H9 (cell line): ENCODE results near the gene POU5F1. TPM values are rescaled to one million over a fixed set of nuclear protein-coding genes. Genes with fewer than 3 reads are reported as not detected.
"Not testable (repeated sequence)": the region's sequence is repeated elsewhere in the genome, so short reads cannot be mapped to it uniquely, and the experiment has no call there.

Source experiments
- DNase-seq: peaks from one replicate; pipeline ENCODE4 v3.0.0-alpha.2; 2017
- H2AFZ ChIP-seq: one replicate; pipeline ENCODE4 v1.6.1; 2013; ENCODE audit warnings: mild to moderate bottlenecking, low read length, control low read depth, moderate library complexity
- H2AK5ac ChIP-seq: 2 replicates; pipeline ENCODE4 v1.6.1; 2013; ENCODE audit warnings: low read length, control low read depth, mixed read lengths; ENCODE audit not compliant: insufficient read length
- H2BK120ac ChIP-seq: one replicate; pipeline ENCODE4 v1.6.1; 2013; ENCODE audit warnings: low read depth, mild to moderate bottlenecking, low read length, control low read depth, inconsistent platforms; ENCODE audit not compliant: poor library complexity, severe bottlenecking
- H2BK12ac ChIP-seq: 2 replicates; pipeline ENCODE4 v1.6.1; 2013; ENCODE audit warnings: low read length, control low read depth, mixed read lengths, low read depth; ENCODE audit not compliant: insufficient read length
- H2BK15ac ChIP-seq: 2 replicates; pipeline ENCODE4 v1.6.1; 2013; ENCODE audit warnings: low read depth, low read length, control low read depth
- H2BK20ac ChIP-seq: one replicate; pipeline ENCODE4 v1.6.1; 2013; ENCODE audit warnings: low read depth, mild to moderate bottlenecking, low read length, control low read depth, inconsistent platforms; ENCODE audit not compliant: poor library complexity, severe bottlenecking
- H2BK5ac ChIP-seq: 2 replicates; pipeline ENCODE4 v1.6.1; 2013; ENCODE audit warnings: low read length, control low read depth, mixed read lengths; ENCODE audit not compliant: insufficient read length
- H3K14ac ChIP-seq: 2 replicates; pipeline ENCODE4 v1.6.1; 2013; ENCODE audit warnings: low read length, control low read depth; ENCODE audit not compliant: insufficient read depth
- H3K18ac ChIP-seq: 2 replicates; pipeline ENCODE4 v1.6.1; 2013; ENCODE audit warnings: low read depth, mild to moderate bottlenecking, mixed read lengths, low read length, control low read depth; ENCODE audit not compliant: insufficient read length
- H3K23ac ChIP-seq: 2 replicates; pipeline ENCODE4 v1.6.1; 2013; ENCODE audit warnings: low read length, control low read depth, mixed read lengths, low read depth; ENCODE audit not compliant: insufficient read length
- H3K23me2 ChIP-seq: 2 replicates; pipeline ENCODE4 v1.6.1; 2013; ENCODE audit warnings: low read depth, mild to moderate bottlenecking, mixed read lengths, low read length, control low read depth; ENCODE audit not compliant: insufficient read length, poor library complexity, severe bottlenecking
- H3K27ac ChIP-seq: 2 replicates; pipeline ENCODE4 v1.5.1; 2013; ENCODE audit warnings: low read length, control low read depth, mixed read lengths, low read depth; ENCODE audit not compliant: insufficient read length
- H3K27me3 ChIP-seq: 2 replicates; pipeline ENCODE4 v1.6.1; 2013; ENCODE audit warnings: low read length, control low read depth, inconsistent platforms; ENCODE audit not compliant: insufficient read depth
- H3K4ac ChIP-seq: 2 replicates; pipeline ENCODE4 v1.6.1; 2013; ENCODE audit warnings: low read depth, mild to moderate bottlenecking, control low read depth, inconsistent platforms, low read length, moderate library complexity
- H3K4me1 ChIP-seq: 2 replicates; pipeline ENCODE4 v1.6.1; 2013; ENCODE audit warnings: low read length, control low read depth, inconsistent platforms; ENCODE audit not compliant: insufficient read depth
- H3K4me2 ChIP-seq: 2 replicates; pipeline ENCODE4 v1.6.1; 2013; ENCODE audit warnings: low read length, control low read depth, mixed read lengths; ENCODE audit not compliant: insufficient read length, insufficient read depth
- H3K56ac ChIP-seq: 2 replicates; pipeline ENCODE4 v1.6.1; 2013; ENCODE audit warnings: low read depth, mild to moderate bottlenecking, mixed read lengths, low read length, control low read depth; ENCODE audit not compliant: insufficient read length
- H3K79me1 ChIP-seq: 2 replicates; pipeline ENCODE4 v1.6.1; 2013; ENCODE audit warnings: low read depth, mild to moderate bottlenecking, moderate library complexity, low read length, control low read depth, inconsistent platforms; ENCODE audit not compliant: insufficient read depth, poor library complexity, severe bottlenecking
- H3K79me2 ChIP-seq: 2 replicates; pipeline ENCODE4 v1.6.1; 2013; ENCODE audit warnings: low read length, control low read depth, inconsistent platforms; ENCODE audit not compliant: insufficient read depth
- H3K9ac ChIP-seq: 2 replicates; pipeline ENCODE4 v1.6.1; 2013; ENCODE audit warnings: low read length, control low read depth, mixed read lengths; ENCODE audit not compliant: insufficient read length; ENCODE audit errors: extremely low read depth
- H3K9me3 ChIP-seq: one replicate; pipeline ENCODE4 v1.6.1; 2013; ENCODE audit warnings: low read depth, low read length, inconsistent platforms; ENCODE audit not compliant: control insufficient read depth
- H3T11ph ChIP-seq: one replicate; pipeline ENCODE4 v1.6.1; 2013; ENCODE audit warnings: mild to moderate bottlenecking, low read length, control low read depth, inconsistent platforms
- H4K20me1 ChIP-seq: one replicate; pipeline ENCODE4 v1.6.1; 2013; ENCODE audit not compliant: control insufficient read depth, insufficient read length, insufficient read depth
- H4K5ac ChIP-seq: 2 replicates; pipeline ENCODE4 v1.6.1; 2013; ENCODE audit warnings: low read depth, mild to moderate bottlenecking, mixed read lengths, low read length, control low read depth; ENCODE audit not compliant: insufficient read length
- H4K8ac ChIP-seq: replicated peaks from 2 replicates; pipeline ENCODE4 v1.6.1; 2013; ENCODE audit warnings: low read length, control low read depth, mixed read lengths, low read depth; ENCODE audit not compliant: insufficient read length
- H4K91ac ChIP-seq: 2 replicates; pipeline ENCODE4 v1.6.1; 2013; ENCODE audit warnings: low read depth, mild to moderate bottlenecking, moderate library complexity, mixed read lengths, low read length, control low read depth; ENCODE audit not compliant: insufficient read length
- H3K27ac Mint-ChIP-seq, 3 experiments: 2 replicates in 2 of 3; 3 replicates in 1 of 3; pipeline ENCODE4 v1.8.0; 2020 to 2021; ENCODE audit warnings: mixed read lengths in 3 of 3, mild to moderate bottlenecking in 1 of 3, moderate library complexity in 1 of 3
- H3K27me3 Mint-ChIP-seq: 2 replicates; pipeline ENCODE4 v1.8.0; 2021; ENCODE audit warnings: low read depth, mild to moderate bottlenecking, moderate library complexity, mixed read lengths
- H3K36me3 Mint-ChIP-seq, 3 experiments: 2 replicates in 2 of 3; 3 replicates in 1 of 3; pipeline ENCODE4 v1.8.0; 2020 to 2021; ENCODE audit warnings: low read depth in 3 of 3, mixed read lengths in 3 of 3; ENCODE audit not compliant: insufficient read depth in 1 of 3
- H3K4me1 Mint-ChIP-seq, 2 experiments: 2 replicates each; pipeline ENCODE4 v1.8.0; 2020; ENCODE audit warnings: mixed read lengths in 2 of 2
- H3K4me3 Mint-ChIP-seq, 2 experiments: 2 replicates in 1 of 2; 3 replicates in 1 of 2; pipeline ENCODE4 v1.8.0; 2020 to 2021; ENCODE audit warnings: mild to moderate bottlenecking in 2 of 2, mixed read lengths in 2 of 2, moderate library complexity in 1 of 2
- H3K9me3 Mint-ChIP-seq, 2 experiments: 2 replicates in 1 of 2; 3 replicates in 1 of 2; pipeline ENCODE4 v1.8.0; 2020; ENCODE audit warnings: mild to moderate bottlenecking in 2 of 2, mixed read lengths in 2 of 2, moderate library complexity in 1 of 2
- CTCF ChIP-seq: fragments of 200-600 bp; sonication (generic); conservative IDR thresholded peaks from 3 replicates; pipeline ENCODE4 v1.8.0; 2021; ENCODE audit warnings: antibody characterized with exemption, mild to moderate bottlenecking
- WGBS: extraction: QIAGEN DNeasy Blood & Tissue Kit; methylation state at CpG from one replicate; pipeline ENCODE4 v1.1.7; 2013; ENCODE audit warnings: missing lambda C conversion rate, low lambda C conversion rate, mixed read lengths; ENCODE audit not compliant: insufficient read length; ENCODE audit errors: extremely low coverage; 5-methylcytosine and 5-hydroxymethylcytosine counted together
- total RNA-seq: library from RNA; stranded (reverse); gene quantifications from 2 replicates; pipeline ENCODE4 v1.2.1, GENCODE V29; 2021

POU5F1 gene
- total RNA-seq, 1 experiment from 2014 or later: 2,134 TPM

- Histone ChIP-seq H3T11ph (no peak overlapping the region), H3K27me3 (no peaks in the 10 kb centered on the region), H2BK15ac (no peak overlapping the region), H3K27ac (no peak overlapping the region), H3K56ac (no peak overlapping the region), H2BK120ac (no peak overlapping the region), H2AFZ (peak overlapping the region; percentile 18), H4K20me1 (no peaks in the 10 kb centered on the region), H4K5ac (no peak overlapping the region), H3K4me1 (peaks cover 3% of the 10 kb centered on the region; the same call in 1 of the 2 replicates), H3K18ac (no peak overlapping the region), H2AK5ac (no peak overlapping the region), H3K9ac (no peak overlapping the region), H2BK20ac (no peak overlapping the region), H2BK5ac (no peak overlapping the region), H3K4ac (no peak overlapping the region), H3K23ac (no peak overlapping the region), H4K91ac (no peak overlapping the region), H3K9me3 (no peaks in the 10 kb centered on the region), H3K4me2 (peak overlapping the region; percentile 41), H3K14ac (no peak overlapping the region), H2BK12ac (no peak overlapping the region), H3K23me2 (peaks cover 7% of the 10 kb centered on the region), H4K8ac (no peak overlapping the region), H3K79me1 (no peaks in the 10 kb centered on the region), H3K79me2 (no peaks in the 10 kb centered on the region)
- H3K36me3 Mint-ChIP-seq: peaks cover 9 to 25% (median 13%) of the 10 kb centered on the region in 3 experiments
- H3K9me3 Mint-ChIP-seq: peaks cover 11 to 13% of the 10 kb centered on the region in 2 experiments
- H3K27ac Mint-ChIP-seq: peak overlapping the region in 1 of 3 experiments; percentile 81; a peak in 2 of 7 replicates
- no peaks in the 10 kb centered on the region; the same call in 1 of the 2 replicates for H3K27me3 Mint-ChIP-seq
- H3K4me3 Mint-ChIP-seq: peak overlapping the region; percentile 75 to 82
- peaks cover 12 to 13% of the 10 kb centered on the region in 2 experiments for H3K4me1 Mint-ChIP-seq
- TF ChIP-seq CTCF: no peak
- no CpG with 5 or more reads among the region's 45 CpGs for WGBS
- peak; percentile 65 for DNase-seq
Observed at GRCh38 chr6:31197559-31198305, 27.2 kb upstream of the POU5F1 start.

GRCh38 chr6:31196251-31197022, 26.0 kb upstream of the POU5F1 start:
- H3K9ac ChIP-seq, H3K4me2 ChIP-seq, H2BK12ac ChIP-seq: not testable (repeated sequence)

More at GRCh38 chr6:31196251-31197022, 26.0 kb upstream of the POU5F1 start:
- H3K4me1 ChIP-seq, H3K27me3 ChIP-seq, H4K5ac ChIP-seq, H3K4ac ChIP-seq, H2BK5ac ChIP-seq, DNase-seq, H4K8ac ChIP-seq, H3K27me3 Mint-ChIP-seq, H3K27ac Mint-ChIP-seq, H3K18ac ChIP-seq, H2AK5ac ChIP-seq, H2BK120ac ChIP-seq, H3K56ac ChIP-seq, H3T11ph ChIP-seq, H3K4me1 Mint-ChIP-seq, H3K23me2 ChIP-seq, H2AFZ ChIP-seq, H3K79me1 ChIP-seq, H2BK20ac ChIP-seq, H3K27ac ChIP-seq, H3K14ac ChIP-seq, H2BK15ac ChIP-seq, H4K91ac ChIP-seq, H3K9me3 ChIP-seq, H3K23ac ChIP-seq, H4K20me1 ChIP-seq, H3K79me2 ChIP-seq: not testable (repeated sequence)
- peaks cover 12 to 25% (median 13%) of the 10 kb centered on the region in 3 experiments for H3K36me3 Mint-ChIP-seq
- peak overlapping the region; percentile 75 to 82; a peak in 4 of 5 replicates for H3K4me3 Mint-ChIP-seq
- peaks cover 11 to 15% of the 10 kb centered on the region in 2 experiments for H3K9me3 Mint-ChIP-seq
- WGBS: no CpG with 5 or more reads among the region's 25 CpGs
